Heart right ventricle (tissue), 16 donors: ENCODE results near the gene N4BP3. TPM values are rescaled to one million over a fixed set of nuclear protein-coding genes. Genes with fewer than 3 reads are reported as not detected.
"Not testable (repeated sequence)": the region's sequence is repeated elsewhere in the genome, so short reads cannot be mapped to it uniquely, and the experiment has no call there.

Experiments used
- ATAC-seq, 8 donors: fragments of 200-7000 bp; cut with Tn5 transposase; one replicate each; pipeline ENCODE4 v1.9.1; 2020; ENCODE audit warnings: mild to moderate bottlenecking in 8 of 8, moderate library complexity in 8 of 8, moderate number of reproducible peaks in 1 of 8
- DNase-seq, 2 donors: peaks; one replicate each; pipeline ENCODE4 v3.0.0-alpha.2; 2020
- H3K27ac ChIP-seq, 10 donors: fragments of 200-600 bp; sonication (generic) in 2 of 10; one replicate each; pipeline versions ENCODE4 v1.5.0 to v1.8.0; 2020 to 2022; ENCODE audit warnings: mild to moderate bottlenecking in 3 of 10
- H3K27me3 ChIP-seq, 7 donors: fragments of 200-600 bp; one replicate each; pipeline ENCODE4 v1.8.0; 2021 to 2022; ENCODE audit warnings: mild to moderate bottlenecking in 2 of 7
- H3K36me3 ChIP-seq, 9 donors: fragments of 200-600 bp; sonication (generic) in 1 of 9; one replicate each; pipeline versions ENCODE4 v1.5.0 to v1.8.0; 2020 to 2022; ENCODE audit warnings: mild to moderate bottlenecking in 2 of 9
- H3K4me1 ChIP-seq, 9 donors: fragments of 200-600 bp; sonication (generic) in 1 of 9; one replicate each; pipeline versions ENCODE4 v1.5.0 to v1.8.0; 2020 to 2022; ENCODE audit warnings: mild to moderate bottlenecking in 4 of 9
- H3K4me3 ChIP-seq, 10 donors: fragments of 200-600 bp; sonication (generic) in 2 of 10; one replicate each; pipeline versions ENCODE4 v1.5.0 to v1.8.0; 2020 to 2022; ENCODE audit warnings: mild to moderate bottlenecking in 7 of 10, moderate library complexity in 2 of 10
- H3K9me3 ChIP-seq, 11 donors: fragments of 200-600 bp in 10 of 11; sonication (generic) in 2 of 11; one replicate each; pipeline versions ENCODE4 v1.5.0 to v1.8.0; 2013 to 2022; ENCODE audit warnings: mild to moderate bottlenecking in 2 of 11, control low read depth in 1 of 11, moderate library complexity in 1 of 11
- CTCF ChIP-seq, 9 donors: fragments of 200-600 bp; sonication (generic) in 2 of 9; IDR thresholded peaks; one replicate each; pipeline versions ENCODE4 v1.5.0 to v1.8.0; 2021 to 2022; ENCODE audit warnings: antibody characterized with exemption in 9 of 9, mild to moderate bottlenecking in 5 of 9, moderate library complexity in 1 of 9
- WGBS, 2 donors: extraction: QIAGEN DNeasy Blood & Tissue Kit; methylation state at CpG; one replicate each; pipeline ENCODE4 v1.1.7; 2013; ENCODE audit warnings: inconsistent platforms in 1 of 2; 5-methylcytosine and 5-hydroxymethylcytosine counted together
- intact Hi-C, 10 donors: fragments of 100-400 bp; cut with DNase I; formaldehyde crosslinking; loops; one replicate each; pipeline versions ENCODE4 v1.11.1 to v1.14.2; 2022
- polyA plus RNA-seq, 2 donors: library from polyadenylated mRNA; stranded (reverse); fragments of 200-250 nt; gene quantifications; one replicate each; pipeline ENCODE4 v1.2.3, GENCODE V29; 2013
- total RNA-seq, 10 donors: library from RNA; stranded (reverse); fragmentation: NEBNext Ultra II Directional in 3 of 10; extraction: Animal tissue kit (Norgen Biotek cat#: 25700) in 3 of 10; gene quantifications; one replicate each; pipeline versions ENCODE4 v1.2.1 to v1.2.4, GENCODE V29; 2021 to 2023
- donor health status: Arrhythmogenic right ventricular cardiomyopathy.
- donor health status: ischemic (EF 13 %, LVEDD 7.1; RV severe dilation, severe dysfunction).
- donor health status: healthy with polysubstance abuse.
- donor health status: DM: no; HTN: yes; CAD: no.
- donor health status: DM: no; HTN: no; CAD: no.
- donor health status: ischemic (EF 25% LVEDD 6.9; RV normal size, moderate dysfunction).
- donor health status: ischemic (EF 25% LVEDD 5.7; RV mildly dilated, moderate dysfunction).
- donor health status: healthy.
- donor health status: DM: yes; HTN: yes; CAD: no.
- donor health status: Ischemic cardiomyopathy.
- donor health status: ischemic (EF 35%, LVEDD 5.7; RV mildly dilated, moderate dysfunction).
- donor health status: nonischemic (EF 11% LVEDD 7.7; RV severe dilation, severe dysfunction).
- donor health status: DM: yes; HTN: yes; CAD: no.
- donor health status: PGD.
- donor health status: ischemic (EF 29% LVEDD 5.4; RV normal size, mild dysfunction).
- donor health status: nonischemic (EF 23%, LVEDD 6.1; RV moderate dilation, normal function).

N4BP3 gene
- total and polyA plus RNA-seq, 12 donors: 1.1 to 5.5 (median 2.8) TPM

- 71 to 79% methylated on average over 4 of the region's 4 CpGs for WGBS, 2 donors
- peaks cover 0 to 5% (median 0%) of the 10 kb centered on the region in 9 donors for H3K4me1 ChIP-seq
- H3K4me3 ChIP-seq: no peak overlapping the region
- H3K36me3 ChIP-seq: no peaks in the 10 kb centered on the region
- intact Hi-C loops: no loop called here
- H3K27ac ChIP-seq: no peak overlapping the region
- DNase-seq (no peak), ATAC-seq (no peak)
- H3K27me3 ChIP-seq: peaks cover 0 to 51% (median 31%) of the 10 kb centered on the region in 7 donors
- H3K9me3 ChIP-seq: no peaks in the 10 kb centered on the region
- TF ChIP-seq CTCF (IDR thresholded peaks at IDR 0.05): no peak
These were observed 42.2 kb upstream of the N4BP3 start for GRCh38 chr5:178071108-178071507.

GRCh38 chr5:178072749-178073148 is 40.6 kb upstream of the N4BP3 start:
- DNase-seq (no peak), ATAC-seq (no peak)
- peaks cover 0 to 41% (median 31%) of the 10 kb centered on the region in 7 donors for H3K27me3 ChIP-seq
- 81 to 88% methylated on average over 10 of the region's 10 CpGs for WGBS, 2 donors
- H3K9me3 ChIP-seq: no peaks in the 10 kb centered on the region
- no peak overlapping the region for H3K27ac ChIP-seq
- H3K4me3 ChIP-seq: no peak overlapping the region
- no peaks in the 10 kb centered on the region for H3K36me3 ChIP-seq
- peaks cover 0 to 6% (median 0%) of the 10 kb centered on the region in 9 donors for H3K4me1 ChIP-seq
- no peak for TF ChIP-seq CTCF (IDR thresholded peaks at IDR 0.05)
- intact Hi-C loops: no loop called here

- ATAC-seq (no peak), DNase-seq (no peak)
- Histone ChIP-seq H3K36me3 (no peaks in the 10 kb centered on the region), H3K27ac (no peak overlapping the region), H3K27me3 (peaks cover 0 to 32% (median 30%) of the 10 kb centered on the region in 7 donors), H3K9me3 (no peaks in the 10 kb centered on the region), H3K4me1 (peaks cover 0 to 6% (median 0%) of the 10 kb centered on the region in 9 donors), H3K4me3 (no peak overlapping the region)
- intact Hi-C loops: loop anchor here in 1 of 10 donors (2.0 kb wide), 1 partner anchor 90 kb away; no protein-coding TSS in a partner anchor
- no peak for TF ChIP-seq CTCF (IDR thresholded peaks at IDR 0.05)
- 32 to 53% methylated on average over 14 of the region's 14 CpGs for WGBS, 2 donors
These were observed 38.9 kb upstream of the N4BP3 start for GRCh38 chr5:178074266-178074952.

- WGBS, 2 donors: 88 to 95% methylated on average over 4 of the region's 4 CpGs
These were observed 36.4 kb upstream of the N4BP3 start for GRCh38 chr5:178076965-178077364.

GRCh38 chr5:178077751-178078150 is 35.6 kb upstream of the N4BP3 start:
- WGBS, 2 donors: 84 to 87% methylated on average over 5 of the region's 5 CpGs
- no peak overlapping the region for H3K4me3 ChIP-seq
- ATAC-seq: no peak
- no peaks in the 10 kb centered on the region for H3K9me3 ChIP-seq
- H3K27ac ChIP-seq: no peak overlapping the region
- H3K27me3 ChIP-seq: peaks cover 0 to 38% (median 27%) of the 10 kb centered on the region in 7 donors
- no peaks in the 10 kb centered on the region for H3K36me3 ChIP-seq
- intact Hi-C loops: loop anchor here in 9 of 10 donors (1.0 to 5.0 kb wide), 6 partner anchors 35 to 1100 kb away; partner anchors contain the start of gene N4BP3 (in 1 of the 9)
- TF ChIP-seq CTCF (IDR thresholded peaks at IDR 0.05): no peak
- no peak for DNase-seq
- H3K4me1 ChIP-seq: peaks cover 0 to 6% (median 0%) of the 10 kb centered on the region in 9 donors

More at GRCh38 chr5:178076965-178077364, 36.4 kb upstream of the N4BP3 start:
- intact Hi-C loops: loop anchor here (1.0 to 5.0 kb wide), 8 partner anchors 35 to 1100 kb away; partner anchors contain the start of gene N4BP3 (in 1 of the 10)
- ATAC-seq, H3K4me1 ChIP-seq, H3K27ac ChIP-seq, H3K4me3 ChIP-seq, H3K9me3 ChIP-seq, DNase-seq, H3K36me3 ChIP-seq: not testable (repeated sequence)
- peaks cover 0 to 38% (median 27%) of the 10 kb centered on the region in 7 donors for H3K27me3 ChIP-seq
